ENCODE results near the gene THNSL1.

THNSL1 gene

GRCh38 chr10:25050402-25050801 lies 34.0 kb downstream of the THNSL1 start:
- no peak for DNase-seq (ENCODE audit: low read depth in 1 of 2, low spot score in 1 of 2)

DNA sequence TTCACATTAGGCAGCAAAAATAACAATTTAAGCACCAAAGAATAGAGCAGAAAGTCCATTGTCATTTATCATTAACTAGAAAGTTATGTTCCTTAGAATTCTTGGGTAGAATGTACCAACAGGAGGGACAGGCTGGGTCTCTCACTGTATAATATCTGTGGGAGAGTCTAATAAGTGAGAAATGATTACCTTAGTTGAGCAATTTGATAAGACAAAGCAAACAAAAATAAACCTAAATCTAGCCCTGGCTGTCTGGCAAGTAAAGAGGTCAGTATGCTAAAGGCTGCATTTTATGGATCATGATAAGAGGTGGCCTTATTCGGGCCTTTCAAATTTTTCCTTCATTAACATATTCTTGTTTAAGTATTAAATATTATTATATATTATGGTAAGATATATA lies 35.6 kb downstream of the THNSL1 start:
- no peak for DNase-seq (ENCODE audit: low read depth in 1 of 2, low spot score in 1 of 2)

- DNase-seq (ENCODE audit: low read depth in 1 of 2, low spot score in 1 of 2) = no peak
Measured at GRCh38 chr10:25056726-25057125, 40.3 kb downstream of the THNSL1 start.

DNA sequence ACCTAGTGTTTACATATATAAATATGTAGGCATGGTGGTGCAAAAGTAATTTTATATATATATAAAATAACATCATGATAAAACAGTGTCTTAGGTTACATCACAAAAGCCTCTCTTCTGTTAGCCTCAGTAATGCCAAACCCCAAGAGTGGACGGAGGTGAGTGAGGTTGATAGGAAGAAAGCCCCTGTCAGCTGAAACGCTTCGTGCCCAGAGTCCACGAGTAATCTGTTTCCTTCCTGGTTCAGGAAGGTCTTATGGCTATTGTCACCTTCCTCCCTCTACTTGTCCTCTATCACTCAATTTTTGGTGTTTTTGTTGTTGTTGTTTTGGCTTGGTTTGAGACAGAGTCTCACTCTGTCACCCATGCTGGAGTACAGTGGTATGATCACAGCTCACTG lies 41.5 kb downstream of the THNSL1 start:
- DNase-seq (ENCODE audit: low read depth in 1 of 2, low spot score in 1 of 2) = no peak

DNA sequence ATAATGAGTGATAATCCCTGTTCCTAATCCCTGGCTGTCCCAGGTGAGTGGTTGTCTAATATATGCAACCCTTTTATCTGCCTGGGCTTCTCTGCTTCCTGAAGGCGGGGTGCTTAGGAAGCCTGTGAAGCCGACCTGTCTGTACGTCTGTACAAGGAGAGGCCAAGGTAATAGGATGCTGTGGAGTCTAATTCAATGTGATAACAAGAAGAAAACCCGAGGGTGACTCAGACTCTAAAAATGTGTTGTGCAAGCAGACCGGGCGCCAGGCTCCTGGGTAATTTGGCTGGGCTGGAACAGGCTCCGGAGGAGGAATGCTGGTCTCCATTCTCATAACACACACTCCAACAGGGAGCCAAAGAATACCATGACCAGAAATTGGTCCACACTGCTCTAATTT lies 43.6 kb downstream of the THNSL1 start:
- DNase-seq (ENCODE audit: low read depth in 1 of 2, low spot score in 1 of 2) = no peak

DNA sequence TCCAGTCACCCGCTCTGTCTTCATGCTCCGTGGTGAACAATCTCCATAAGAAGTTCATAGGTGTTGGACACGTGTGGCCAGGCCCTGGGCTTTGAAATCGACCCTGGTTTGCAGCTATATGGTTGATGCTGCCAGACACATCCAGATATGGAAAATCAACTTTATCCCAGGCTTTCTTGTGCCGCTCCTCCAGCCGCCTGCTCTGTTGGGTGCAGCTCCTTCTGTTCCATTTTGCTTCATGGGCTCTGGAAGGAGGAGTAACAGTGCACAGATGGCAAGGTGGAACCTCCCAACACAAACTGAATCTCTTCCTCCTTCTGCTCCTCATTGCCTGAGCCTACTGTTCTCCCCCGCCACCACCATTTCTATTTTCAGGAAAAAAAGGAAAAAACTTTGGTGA lies 44.7 kb downstream of the THNSL1 start:
- no peak for DNase-seq (ENCODE audit: low read depth in 1 of 2, low spot score in 1 of 2)

- DNase-seq (ENCODE audit: low read depth in 1 of 2, low spot score in 1 of 2) = no peak
Measured at GRCh38 chr10:25061711-25062449, 45.5 kb downstream of the THNSL1 start.

DNA sequence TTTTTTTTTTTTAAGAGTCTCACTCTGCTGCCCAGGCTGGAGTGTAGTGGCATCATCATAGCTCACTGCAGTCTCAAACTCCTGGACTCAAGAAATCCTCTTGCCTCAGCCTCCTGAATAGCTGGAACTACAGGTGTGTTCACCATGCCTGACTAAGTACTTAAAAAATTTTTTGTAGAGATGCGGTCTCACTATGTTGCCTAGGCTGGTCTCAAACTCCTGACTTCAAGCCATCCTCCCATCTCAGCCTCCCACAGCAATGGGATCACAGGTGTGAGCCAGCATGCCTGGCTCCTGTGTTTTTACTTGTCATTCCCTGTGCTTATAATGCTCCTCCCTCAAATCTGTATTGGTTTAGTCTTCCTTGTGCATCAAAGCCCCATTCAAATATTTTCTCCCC lies 46.7 kb downstream of the THNSL1 start:
- DNase-seq (ENCODE audit: low read depth in 1 of 2, low spot score in 1 of 2) = no peak

DNA sequence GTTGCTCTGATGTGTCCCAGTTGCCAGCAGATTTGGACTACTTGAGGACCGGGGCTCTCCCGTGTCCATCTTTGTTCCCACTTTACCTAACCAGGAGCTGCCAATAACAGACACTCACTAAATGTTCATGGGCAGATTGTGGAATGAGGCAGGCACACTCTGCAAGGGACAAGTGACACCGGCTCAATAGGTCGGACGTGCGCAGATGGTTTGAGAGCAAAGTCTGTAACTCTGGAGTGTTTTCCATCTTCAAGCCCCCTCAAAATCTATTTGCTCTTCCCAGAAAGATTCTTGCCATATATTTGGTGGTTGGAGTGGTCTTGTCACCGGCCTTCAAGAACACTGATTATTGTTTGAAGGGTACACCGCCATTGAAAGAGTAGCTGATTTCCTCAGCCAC lies 47.2 kb downstream of the THNSL1 start:
- no peak for DNase-seq (ENCODE audit: low read depth in 1 of 2, low spot score in 1 of 2)

DNA sequence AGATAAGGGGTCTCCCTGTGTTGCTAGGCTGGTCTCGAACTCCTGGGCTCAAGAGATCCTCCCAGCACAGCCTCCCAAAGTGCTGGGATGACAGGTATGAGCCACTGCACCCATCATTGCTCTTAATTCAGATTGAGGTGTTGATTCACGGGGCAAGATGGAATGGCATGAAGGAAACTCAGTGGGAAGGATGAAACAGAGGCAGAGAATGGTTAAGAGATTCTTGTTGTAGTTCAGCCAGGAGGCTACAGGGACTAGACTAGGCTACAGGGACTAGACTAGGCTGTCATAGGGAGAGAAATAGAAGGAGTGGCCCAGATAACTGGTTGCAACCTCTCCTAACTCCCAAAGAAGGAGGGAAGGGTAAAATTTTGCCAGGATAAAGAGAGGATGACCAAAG lies 48.0 kb downstream of the THNSL1 start:
- DNase-seq (ENCODE audit: low read depth in 1 of 2, low spot score in 1 of 2) = no peak

- DNase-seq (ENCODE audit: low read depth in 1 of 2, low spot score in 1 of 2) = no peak
Measured at GRCh38 chr10:25065761-25066476, 49.5 kb downstream of the THNSL1 start.

DNA sequence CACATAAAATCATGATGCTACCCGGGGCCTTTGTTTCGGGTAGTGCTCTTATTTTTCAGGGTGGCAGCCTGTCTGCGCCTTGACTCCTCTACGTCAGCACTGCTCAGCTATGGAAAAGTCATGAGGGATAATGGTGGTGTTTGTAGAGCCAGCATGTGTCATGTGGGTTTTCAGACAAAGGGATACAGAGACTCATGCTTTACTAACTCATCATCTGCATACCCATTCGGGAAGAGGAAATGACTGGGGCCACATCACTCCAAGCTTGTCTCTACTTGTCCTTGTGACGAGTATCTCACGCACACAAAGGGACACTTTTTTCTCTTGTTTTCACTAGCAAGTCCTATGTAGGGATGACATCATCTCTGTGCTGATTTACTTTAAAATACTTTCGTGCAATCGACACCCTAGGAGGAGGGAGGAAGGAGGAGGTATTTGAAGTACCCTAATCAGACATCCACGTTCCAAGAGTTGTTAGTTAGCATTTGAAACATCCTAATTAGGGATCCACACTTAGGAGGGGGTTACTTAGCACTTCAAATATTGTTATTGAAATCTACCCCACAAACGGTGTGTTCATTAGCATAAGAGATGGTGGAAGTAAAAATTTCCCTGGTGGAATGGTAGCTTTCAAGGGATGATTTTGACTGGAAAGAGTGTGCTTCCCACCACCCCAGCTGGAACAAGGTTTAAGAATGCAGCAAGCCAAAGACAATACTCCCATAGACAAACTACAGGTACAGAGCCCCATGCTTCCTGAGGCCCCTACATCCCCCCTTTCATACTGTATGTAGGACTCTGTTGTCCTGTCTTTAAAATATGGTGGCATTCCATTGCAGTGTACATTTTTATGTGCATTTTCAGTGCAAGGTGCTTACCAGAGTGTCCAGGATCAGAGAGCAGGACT lies 52.0 kb downstream of the THNSL1 start:
- DNase-seq (ENCODE audit: low read depth in 1 of 2, low spot score in 1 of 2) = no peak

- DNase-seq (ENCODE audit: low read depth in 1 of 2, low spot score in 1 of 2) = no peak
Measured at GRCh38 chr10:25071227-25071626, 54.8 kb downstream of the THNSL1 start.

DNA sequence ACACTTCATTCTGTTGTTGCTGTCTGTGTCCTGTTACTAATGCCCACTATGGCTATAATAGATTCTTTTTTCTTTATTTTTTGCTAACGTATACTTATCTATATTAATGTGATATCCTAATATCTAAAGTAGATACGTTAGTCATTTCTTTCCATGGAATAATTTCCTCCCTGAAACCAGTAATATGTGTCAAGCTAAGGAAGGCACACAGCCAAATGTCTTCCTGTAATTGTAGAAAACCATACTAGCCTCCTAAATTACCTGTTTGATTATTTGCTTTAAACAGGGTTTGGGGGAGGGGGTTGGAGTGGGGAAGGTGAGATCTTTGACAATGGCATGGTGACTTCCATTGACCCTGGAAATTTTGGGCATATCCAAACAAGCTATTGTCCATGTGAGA lies 56.4 kb downstream of the THNSL1 start:
- DNase-seq (ENCODE audit: low read depth in 1 of 2, low spot score in 1 of 2) = no peak

DNA sequence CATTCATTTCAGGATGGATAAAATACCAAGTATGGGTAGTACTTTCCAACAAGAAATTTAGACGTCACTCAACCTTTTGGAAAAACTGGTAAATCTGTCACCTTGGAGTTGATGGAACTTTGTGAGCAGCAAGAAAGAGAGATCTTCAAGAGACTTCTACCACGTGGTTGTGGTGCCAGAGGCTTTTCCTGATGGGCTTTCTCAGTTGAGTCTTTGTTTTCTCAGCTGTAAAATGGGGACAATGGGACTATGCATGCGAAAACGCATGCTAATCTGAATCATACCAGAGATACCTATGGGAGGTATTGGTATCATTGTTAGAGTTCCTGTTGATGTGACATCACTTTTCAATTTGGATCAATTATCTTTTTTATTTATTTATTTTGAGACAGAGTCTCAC lies 59.4 kb downstream of the THNSL1 start:
- DNase-seq (ENCODE audit: low read depth in 1 of 2, low spot score in 1 of 2) = no peak
